HL-60 (cell line): ENCODE results near the gene CSE1L.

Source experiments
- CTCF ChIP-seq: IDR thresholded peaks from one replicate; pipeline ENCODE4 v1.5.1; 2011; ENCODE audit warnings: low read length, control low read depth, inconsistent platforms; ENCODE audit not compliant: insufficient read depth
- GABPA ChIP-seq: IDR thresholded peaks from 2 replicates; pipeline ENCODE4 v1.6.1; 2012; ENCODE audit warnings: low read depth
- POLR2AphosphoS5 ChIP-seq: IDR thresholded peaks from 2 replicates; pipeline ENCODE4 v1.6.1; 2012; ENCODE audit warnings: low read depth
- SPI1 ChIP-seq: IDR thresholded peaks from 2 replicates; pipeline ENCODE4 v1.6.1; 2012; ENCODE audit warnings: low read depth, mild to moderate bottlenecking, borderline replicate concordance
- TF ChIP-seq, protein P1 (sequence below): IDR thresholded peaks from 2 replicates; pipeline ENCODE4 v1.6.1; 2012; ENCODE audit warnings: low read depth; ENCODE audit not compliant: insufficient replicate concordance

DNA sequence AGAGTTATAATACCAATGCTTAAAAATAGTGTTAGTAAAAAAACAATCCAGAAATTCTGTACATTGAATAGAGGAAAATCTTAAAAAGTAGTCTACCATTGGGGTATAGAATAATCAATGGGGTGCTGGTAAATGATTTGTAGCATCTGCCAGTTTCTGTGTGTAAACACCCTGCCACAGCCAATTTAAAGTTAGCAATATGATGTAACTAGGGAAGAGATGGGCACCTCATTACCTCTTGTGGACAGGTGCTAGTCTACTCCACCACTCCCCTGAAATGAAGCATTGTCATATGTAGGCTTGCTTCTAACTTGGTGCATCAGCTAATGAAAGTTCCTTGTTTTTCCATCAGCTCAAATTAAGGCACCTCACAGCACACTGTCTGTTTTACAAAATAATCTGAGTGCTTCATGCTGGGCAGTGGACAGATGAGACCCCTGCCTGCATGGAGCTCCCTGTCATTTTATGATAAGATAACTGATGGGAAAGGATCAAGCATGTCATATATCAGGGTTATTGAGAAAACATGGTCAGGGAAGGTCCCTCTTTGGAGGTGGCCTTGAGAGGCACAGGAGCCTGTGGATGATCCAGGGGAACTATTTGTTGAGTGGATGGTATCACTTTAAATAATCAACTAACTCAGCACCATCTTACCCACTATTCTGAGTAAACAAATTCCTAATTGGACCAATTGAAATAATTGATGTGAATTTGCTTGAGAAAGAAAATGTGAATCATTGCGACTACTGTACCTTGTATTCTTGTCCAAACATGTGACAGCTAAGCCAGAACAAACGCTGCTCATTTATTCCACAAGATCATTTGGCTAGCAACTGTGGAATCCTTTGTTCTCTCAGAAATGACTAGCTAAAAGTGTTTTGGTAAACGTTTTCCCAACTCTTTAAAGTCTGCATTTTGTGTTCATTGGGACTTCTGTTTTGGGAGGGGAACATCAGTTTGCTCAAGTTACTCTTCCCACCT, 45.9 kb upstream of the CSE1L start:
- TF ChIP-seq CTCF = no peak
- TF ChIP-seq, protein P1, sequence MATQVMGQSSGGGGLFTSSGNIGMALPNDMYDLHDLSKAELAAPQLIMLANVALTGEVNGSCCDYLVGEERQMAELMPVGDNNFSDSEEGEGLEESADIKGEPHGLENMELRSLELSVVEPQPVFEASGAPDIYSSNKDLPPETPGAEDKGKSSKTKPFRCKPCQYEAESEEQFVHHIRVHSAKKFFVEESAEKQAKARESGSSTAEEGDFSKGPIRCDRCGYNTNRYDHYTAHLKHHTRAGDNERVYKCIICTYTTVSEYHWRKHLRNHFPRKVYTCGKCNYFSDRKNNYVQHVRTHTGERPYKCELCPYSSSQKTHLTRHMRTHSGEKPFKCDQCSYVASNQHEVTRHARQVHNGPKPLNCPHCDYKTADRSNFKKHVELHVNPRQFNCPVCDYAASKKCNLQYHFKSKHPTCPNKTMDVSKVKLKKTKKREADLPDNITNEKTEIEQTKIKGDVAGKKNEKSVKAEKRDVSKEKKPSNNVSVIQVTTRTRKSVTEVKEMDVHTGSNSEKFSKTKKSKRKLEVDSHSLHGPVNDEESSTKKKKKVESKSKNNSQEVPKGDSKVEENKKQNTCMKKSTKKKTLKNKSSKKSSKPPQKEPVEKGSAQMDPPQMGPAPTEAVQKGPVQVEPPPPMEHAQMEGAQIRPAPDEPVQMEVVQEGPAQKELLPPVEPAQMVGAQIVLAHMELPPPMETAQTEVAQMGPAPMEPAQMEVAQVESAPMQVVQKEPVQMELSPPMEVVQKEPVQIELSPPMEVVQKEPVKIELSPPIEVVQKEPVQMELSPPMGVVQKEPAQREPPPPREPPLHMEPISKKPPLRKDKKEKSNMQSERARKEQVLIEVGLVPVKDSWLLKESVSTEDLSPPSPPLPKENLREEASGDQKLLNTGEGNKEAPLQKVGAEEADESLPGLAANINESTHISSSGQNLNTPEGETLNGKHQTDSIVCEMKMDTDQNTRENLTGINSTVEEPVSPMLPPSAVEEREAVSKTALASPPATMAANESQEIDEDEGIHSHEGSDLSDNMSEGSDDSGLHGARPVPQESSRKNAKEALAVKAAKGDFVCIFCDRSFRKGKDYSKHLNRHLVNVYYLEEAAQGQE = no peak
- TF ChIP-seq POLR2AphosphoS5 = no peak
- no peak for TF ChIP-seq GABPA
- TF ChIP-seq SPI1 = no peak
